Measurements from ENCODE around the gene NRXN3. TPM values are rescaled to one million over a fixed set of nuclear protein-coding genes. Genes with fewer than 3 reads are reported as not detected.

NRXN3 gene
- total and polyA plus RNA-seq, 5 donors: 1.5 to 4.7 (median 4.0) TPM

GRCh38 chr14:78202163-78202562 lies 32.0 kb downstream of the NRXN3 start:
- Histone ChIP-seq H3K9me3 (ENCODE audit: control insufficient read depth, low read length) (no peaks in the 10 kb centered on the region), H3K27me3 (ENCODE audit: control insufficient read depth, insufficient read depth) (no peaks in the 10 kb centered on the region), H3K4me1 (ENCODE audit: control insufficient read depth, insufficient read depth, low read length) (no peaks in the 10 kb centered on the region), H3K4me3 (ENCODE audit: low read length) (no peak overlapping the region), H3K27ac (ENCODE audit: low read length) (no peak overlapping the region)
- 56% methylated on average over 5 of the region's 5 CpGs for WGBS
- no peak for DNase-seq
- no peak for ATAC-seq
- intact Hi-C loops (cut with DNase I): no loop called here

GRCh38 chr14:78202976-78203375 lies 32.8 kb downstream of the NRXN3 start:
- no peak overlapping the region for H3K27ac ChIP-seq (ENCODE audit: low read length)
- DNase-seq (no peak), ATAC-seq (no peak)
- intact Hi-C loops (cut with DNase I): no loop called here
- no peaks in the 10 kb centered on the region for H3K9me3 ChIP-seq (ENCODE audit: control insufficient read depth, low read length)
- H3K4me3 ChIP-seq (ENCODE audit: low read length): no peak overlapping the region
- H3K27me3 ChIP-seq (ENCODE audit: control insufficient read depth, insufficient read depth): no peaks in the 10 kb centered on the region
- WGBS: 24% methylated on average over 1 of the region's 1 CpG
- no peaks in the 10 kb centered on the region for H3K4me1 ChIP-seq (ENCODE audit: control insufficient read depth, insufficient read depth, low read length)

GRCh38 chr14:78207414-78207813 lies 37.2 kb downstream of the NRXN3 start:
- H3K4me3 ChIP-seq (ENCODE audit: low read length): no peak overlapping the region
- no peak for ATAC-seq
- H3K4me1 ChIP-seq (ENCODE audit: control insufficient read depth, insufficient read depth, low read length): no peaks in the 10 kb centered on the region
- no peaks in the 10 kb centered on the region for H3K27me3 ChIP-seq (ENCODE audit: control insufficient read depth, insufficient read depth)
- H3K27ac ChIP-seq (ENCODE audit: low read length): no peak overlapping the region
- 69% methylated on average over 5 of the region's 5 CpGs for WGBS
- intact Hi-C loops (cut with DNase I): no loop called here
- no peak for DNase-seq
- peaks cover 2% of the 10 kb centered on the region for H3K9me3 ChIP-seq (ENCODE audit: control insufficient read depth, low read length)

GRCh38 chr14:78220273-78220672 lies 50.1 kb downstream of the NRXN3 start:
- WGBS: 78% methylated on average over 5 of the region's 5 CpGs
- ATAC-seq (no peak), DNase-seq (no peak)
- Histone ChIP-seq H3K27ac (ENCODE audit: low read length) (no peak overlapping the region), H3K9me3 (ENCODE audit: control insufficient read depth, low read length) (no peaks in the 10 kb centered on the region), H3K27me3 (ENCODE audit: control insufficient read depth, insufficient read depth) (no peaks in the 10 kb centered on the region), H3K4me3 (ENCODE audit: low read length) (no peak overlapping the region), H3K4me1 (ENCODE audit: control insufficient read depth, insufficient read depth, low read length) (no peaks in the 10 kb centered on the region)
- intact Hi-C loops (cut with DNase I): no loop called here

GRCh38 chr14:78222746-78223145 lies 52.6 kb downstream of the NRXN3 start:
- no peak for ATAC-seq

GRCh38 chr14:78227248-78228077 lies 57.3 kb downstream of the NRXN3 start:
- H3K9me3 ChIP-seq (ENCODE audit: control insufficient read depth, low read length): no peaks in the 10 kb centered on the region
- no peak overlapping the region for H3K27ac ChIP-seq (ENCODE audit: low read length)
- no peaks in the 10 kb centered on the region for H3K27me3 ChIP-seq (ENCODE audit: control insufficient read depth, insufficient read depth)
- ATAC-seq: no peak
- DNase-seq: no peak
- intact Hi-C loops (cut with DNase I): no loop called here
- H3K4me3 ChIP-seq (ENCODE audit: low read length): no peak overlapping the region
- 72% methylated on average over 14 of the region's 14 CpGs for WGBS
- no peaks in the 10 kb centered on the region for H3K4me1 ChIP-seq (ENCODE audit: control insufficient read depth, insufficient read depth, low read length)

More at GRCh38 chr14:78222746-78223145, 52.6 kb downstream of the NRXN3 start:
- intact Hi-C loops (cut with DNase I): no loop called here
- Histone ChIP-seq H3K27ac (ENCODE audit: low read length) (no peak overlapping the region), H3K27me3 (ENCODE audit: control insufficient read depth, insufficient read depth) (no peaks in the 10 kb centered on the region), H3K4me3 (ENCODE audit: low read length) (no peak overlapping the region), H3K9me3 (ENCODE audit: control insufficient read depth, low read length) (no peaks in the 10 kb centered on the region), H3K4me1 (ENCODE audit: control insufficient read depth, insufficient read depth, low read length) (no peaks in the 10 kb centered on the region)
- no peak for DNase-seq

GRCh38 chr14:78228702-78229327 lies 58.6 kb downstream of the NRXN3 start:
- 79% methylated on average over 3 of the region's 3 CpGs for WGBS
- ATAC-seq: no peak
- Histone ChIP-seq H3K9me3 (ENCODE audit: control insufficient read depth, low read length) (no peaks in the 10 kb centered on the region), H3K4me3 (ENCODE audit: low read length) (no peak overlapping the region), H3K27ac (ENCODE audit: low read length) (no peak overlapping the region), H3K27me3 (ENCODE audit: control insufficient read depth, insufficient read depth) (no peaks in the 10 kb centered on the region), H3K4me1 (ENCODE audit: control insufficient read depth, insufficient read depth, low read length) (no peaks in the 10 kb centered on the region)
- no peak for DNase-seq
- intact Hi-C loops (cut with DNase I): no loop called here

GRCh38 chr14:78232231-78233000 lies 62.2 kb downstream of the NRXN3 start:
- no peaks in the 10 kb centered on the region for H3K9me3 ChIP-seq (ENCODE audit: control insufficient read depth, low read length)
- no peak for ATAC-seq
- no peak for DNase-seq
- intact Hi-C loops (cut with DNase I): no loop called here
- 69% methylated on average over 5 of the region's 5 CpGs for WGBS
- no peaks in the 10 kb centered on the region for H3K4me1 ChIP-seq (ENCODE audit: control insufficient read depth, insufficient read depth, low read length)
- H3K4me3 ChIP-seq (ENCODE audit: low read length): no peak overlapping the region
- no peak overlapping the region for H3K27ac ChIP-seq (ENCODE audit: low read length)
- no peaks in the 10 kb centered on the region for H3K27me3 ChIP-seq (ENCODE audit: control insufficient read depth, insufficient read depth)

GRCh38 chr14:78238141-78238540 lies 68.0 kb downstream of the NRXN3 start:
- ATAC-seq: no peak
- H3K9me3 ChIP-seq (ENCODE audit: control insufficient read depth, low read length): no peaks in the 10 kb centered on the region
- WGBS: 80% methylated on average over 10 of the region's 10 CpGs
- no peak overlapping the region for H3K4me3 ChIP-seq (ENCODE audit: low read length)
- no peaks in the 10 kb centered on the region for H3K27me3 ChIP-seq (ENCODE audit: control insufficient read depth, insufficient read depth)
- H3K4me1 ChIP-seq (ENCODE audit: control insufficient read depth, insufficient read depth, low read length): no peaks in the 10 kb centered on the region
- intact Hi-C loops (cut with DNase I): no loop called here
- H3K27ac ChIP-seq (ENCODE audit: low read length): no peak overlapping the region
- DNase-seq: no peak

- Histone ChIP-seq H3K4me3 (ENCODE audit: low read length) (no peak overlapping the region), H3K27ac (ENCODE audit: low read length) (no peak overlapping the region), H3K27me3 (ENCODE audit: control insufficient read depth, insufficient read depth) (no peaks in the 10 kb centered on the region), H3K4me1 (ENCODE audit: control insufficient read depth, insufficient read depth, low read length) (no peaks in the 10 kb centered on the region), H3K9me3 (ENCODE audit: control insufficient read depth, low read length) (no peaks in the 10 kb centered on the region)
- DNase-seq (no peak), ATAC-seq (no peak)
- WGBS: 78% methylated on average over 3 of the region's 3 CpGs
- intact Hi-C loops (cut with DNase I): no loop called here
Measured at GRCh38 chr14:78240567-78240966, 70.4 kb downstream of the NRXN3 start.

GRCh38 chr14:78242086-78242485 lies 71.9 kb downstream of the NRXN3 start:
- no peak for DNase-seq
- Histone ChIP-seq H3K9me3 (ENCODE audit: control insufficient read depth, low read length) (no peaks in the 10 kb centered on the region), H3K4me1 (ENCODE audit: control insufficient read depth, insufficient read depth, low read length) (no peaks in the 10 kb centered on the region), H3K27ac (ENCODE audit: low read length) (no peak overlapping the region), H3K27me3 (ENCODE audit: control insufficient read depth, insufficient read depth) (no peaks in the 10 kb centered on the region), H3K4me3 (ENCODE audit: low read length) (no peak overlapping the region)
- intact Hi-C loops (cut with DNase I): no loop called here
- no peak for ATAC-seq
- WGBS: 42% methylated on average over 5 of the region's 5 CpGs
